GM10248 (cell line): ENCODE results near the gene TSHR.
"Not testable (repeated sequence)": the region's sequence is repeated elsewhere in the genome, so short reads cannot be mapped to it uniquely, and the experiment has no call there.

Experiments
- CTCF ChIA-PET: fragments of 300-600 bp; sonication (Branson Sonifier 250); formaldehyde crosslinking; extraction: SDS; loops from one replicate; lab custom pipeline; 2021; ENCODE audit warnings: antibody characterized with exemption; lab: Yijun Ruan, JAX
- POLR2A ChIA-PET: fragments of 350-650 bp; sonication (Branson Sonifier 250); formaldehyde crosslinking; extraction: SDS; loops from one replicate; lab custom pipeline; 2020; ENCODE audit warnings: antibody characterized with exemption; lab: Yijun Ruan, JAX
- DNase-seq: peaks from one replicate; pipeline ENCODE4 v3.0.0; 2012; ENCODE audit errors: extremely low spot score
- CTCF ChIP-seq: IDR thresholded peaks from 2 replicates; pipeline ENCODE4 v1.5.1; 2012; ENCODE audit warnings: mild to moderate bottlenecking, low read depth; ENCODE audit errors: extremely low read depth, missing control alignments, control extremely low read depth

TSHR gene

GRCh38 chr14:81028461-81028860 lies 73.0 kb downstream of the TSHR start:
- DNase-seq: no peak
- POLR2A ChIA-PET: no interaction called here
- CTCF ChIA-PET: no interaction called here
- no peak for TF ChIP-seq CTCF

GRCh38 chr14:81031488-81031887 lies 76.1 kb downstream of the TSHR start:
- no peak for TF ChIP-seq CTCF
- POLR2A ChIA-PET: no interaction called here
- CTCF ChIA-PET: no interaction called here
- DNase-seq: no peak

GRCh38 chr14:81033698-81034240 lies 78.3 kb downstream of the TSHR start:
- POLR2A ChIA-PET: no interaction called here
- DNase-seq: no peak
- CTCF ChIA-PET: interaction anchor here (1.2 kb wide), 2 partner anchors 29 to 39 kb away, joined by 3 read pairs; no protein-coding TSS in a partner anchor
- TF ChIP-seq CTCF: no peak

- DNase-seq: no peak
- ChIA-PET POLR2A (no interaction called here), CTCF (no interaction called here)
- no peak for TF ChIP-seq CTCF
Observed at GRCh38 chr14:81042438-81042837, 87.0 kb downstream of the TSHR start.

GRCh38 chr14:81051547-81051946 lies 96.1 kb downstream of the TSHR start:
- ChIA-PET POLR2A (no interaction called here), CTCF (no interaction called here)
- DNase-seq: no peak
- TF ChIP-seq CTCF: no peak

- CTCF ChIA-PET, POLR2A ChIA-PET, DNase-seq: not testable (repeated sequence)
Observed at GRCh38 chr14:81054057-81054456, 98.6 kb downstream of the TSHR start.

- ChIA-PET POLR2A (no interaction called here), CTCF (no interaction called here)
- no peak for TF ChIP-seq CTCF
- no peak for DNase-seq
Observed at GRCh38 chr14:81055971-81056370, 100.5 kb downstream of the TSHR start.
